Urinary bladder (tissue), 4 donors: ENCODE results near the gene TRABD2A. TPM values are rescaled to one million over a fixed set of nuclear protein-coding genes. Genes with fewer than 3 reads are reported as not detected.

ENCODE experiments used
- DNase-seq: peaks from one replicate; pipeline ENCODE4 v3.0.0-alpha.2; 2015; ENCODE audit errors: extremely low spot score
- H3K27ac ChIP-seq: one replicate; pipeline ENCODE4 v1.5.1; 2013; ENCODE audit warnings: low read depth, mild to moderate bottlenecking, moderate library complexity
- H3K36me3 ChIP-seq: one replicate; pipeline ENCODE4 v1.6.1; 2013; ENCODE audit warnings: mild to moderate bottlenecking, moderate library complexity; ENCODE audit not compliant: insufficient read depth
- H3K4me1 ChIP-seq: one replicate; pipeline ENCODE4 v1.6.1; 2013; ENCODE audit warnings: mild to moderate bottlenecking, moderate library complexity; ENCODE audit not compliant: insufficient read depth
- H3K4me3 ChIP-seq: one replicate; pipeline ENCODE4 v1.5.1; 2013; ENCODE audit warnings: low read depth, low read length
- WGBS: extraction: QIAGEN DNeasy Blood & Tissue Kit; methylation state at CpG from one replicate; pipeline ENCODE4 v1.1.7; 2013; 5-methylcytosine and 5-hydroxymethylcytosine counted together
- polyA plus RNA-seq: library from polyadenylated mRNA; stranded (reverse); fragments of 200-250 nt; gene quantifications from one replicate; pipeline ENCODE4 v1.2.3, GENCODE V29; 2013
- total RNA-seq: library from RNA; depleted of rRNA; stranded (reverse); fragments of >200 nt; gene quantifications from one replicate; pipeline ENCODE4 v1.2.3, GENCODE V29; 2014
- donor health status: healthy with polysubstance abuse.
- donor health status: healthy.

Gene TRABD2A
- total and polyA plus RNA-seq, 2 donors = 0.61 to 1.3 TPM

GRCh38 chr2:84862006-84862405 lies 18.9 kb downstream of the TRABD2A start:
- Histone ChIP-seq H3K4me1 (no peaks in the 10 kb centered on the region), H3K27ac (no peak overlapping the region), H3K36me3 (no peaks in the 10 kb centered on the region), H3K4me3 (no peak overlapping the region)
- no peak for DNase-seq
- WGBS = 79% methylated on average over 6 of the region's 6 CpGs

- 53% methylated on average over 6 of the region's 6 CpGs for WGBS
- Histone ChIP-seq H3K36me3 (no peaks in the 10 kb centered on the region), H3K4me1 (no peaks in the 10 kb centered on the region), H3K27ac (no peak overlapping the region), H3K4me3 (no peak overlapping the region)
- no peak for DNase-seq
These were observed 19.3 kb downstream of the TRABD2A start for GRCh38 chr2:84861539-84861938.

- Histone ChIP-seq H3K27ac (no peak overlapping the region), H3K36me3 (no peaks in the 10 kb centered on the region), H3K4me1 (no peaks in the 10 kb centered on the region), H3K4me3 (no peak overlapping the region)
- WGBS = 72% methylated on average over 3 of the region's 3 CpGs
- no peak for DNase-seq
These were observed 21.9 kb downstream of the TRABD2A start for GRCh38 chr2:84858937-84859336.

- no peaks in the 10 kb centered on the region for H3K36me3 ChIP-seq
- DNase-seq = no peak
- 64% methylated on average over 3 of the region's 3 CpGs for WGBS
- no peaks in the 10 kb centered on the region for H3K4me1 ChIP-seq
- no peak overlapping the region for H3K4me3 ChIP-seq
- no peak overlapping the region for H3K27ac ChIP-seq
These were observed 22.8 kb downstream of the TRABD2A start for GRCh38 chr2:84858123-84858522.

- DNase-seq = no peak
- no peak overlapping the region for H3K27ac ChIP-seq
- 91% methylated on average over 5 of the region's 5 CpGs for WGBS
These were observed 23.3 kb downstream of the TRABD2A start for GRCh38 chr2:84857566-84857965.

GRCh38 chr2:84856787-84857186 lies 24.1 kb downstream of the TRABD2A start:
- Histone ChIP-seq H3K4me1 (no peaks in the 10 kb centered on the region), H3K4me3 (no peak overlapping the region), H3K36me3 (no peaks in the 10 kb centered on the region), H3K27ac (no peak overlapping the region)
- WGBS = 81% methylated on average over 6 of the region's 6 CpGs
- DNase-seq = no peak

More at GRCh38 chr2:84857566-84857965, 23.3 kb downstream of the TRABD2A start:
- H3K36me3 ChIP-seq = no peaks in the 10 kb centered on the region
- H3K4me3 ChIP-seq = no peak overlapping the region
- H3K4me1 ChIP-seq = no peaks in the 10 kb centered on the region

GRCh38 chr2:84855731-84856130 lies 25.2 kb downstream of the TRABD2A start:
- no peak overlapping the region for H3K4me3 ChIP-seq
- no peaks in the 10 kb centered on the region for H3K4me1 ChIP-seq
- no peaks in the 10 kb centered on the region for H3K36me3 ChIP-seq
- WGBS = 35% methylated on average over 11 of the region's 11 CpGs
- DNase-seq = no peak
- H3K27ac ChIP-seq = no peak overlapping the region

GRCh38 chr2:84854850-84855249 lies 26.0 kb downstream of the TRABD2A start:
- 62% methylated on average over 4 of the region's 4 CpGs for WGBS
- Histone ChIP-seq H3K36me3 (no peaks in the 10 kb centered on the region), H3K4me3 (no peak overlapping the region), H3K27ac (no peak overlapping the region), H3K4me1 (no peaks in the 10 kb centered on the region)
- no peak for DNase-seq

GRCh38 chr2:84851876-84852275 lies 29.0 kb downstream of the TRABD2A start:
- H3K4me3 ChIP-seq = no peak overlapping the region
- H3K27ac ChIP-seq = no peak overlapping the region
- no peaks in the 10 kb centered on the region for H3K36me3 ChIP-seq
- H3K4me1 ChIP-seq = no peaks in the 10 kb centered on the region
- 82% methylated on average over 3 of the region's 3 CpGs for WGBS
- no peak for DNase-seq

- Histone ChIP-seq H3K4me3 (no peak overlapping the region), H3K36me3 (no peaks in the 10 kb centered on the region), H3K4me1 (no peaks in the 10 kb centered on the region), H3K27ac (no peak overlapping the region)
- 90% methylated on average over 4 of the region's 4 CpGs for WGBS
- no peak for DNase-seq
These were observed 30.4 kb downstream of the TRABD2A start for GRCh38 chr2:84850471-84850870.

GRCh38 chr2:84849271-84849952 lies 31.5 kb downstream of the TRABD2A start:
- DNase-seq = no peak
- 74% methylated on average over 8 of the region's 8 CpGs for WGBS
- no peaks in the 10 kb centered on the region for H3K36me3 ChIP-seq
- H3K4me1 ChIP-seq = no peaks in the 10 kb centered on the region
- no peak overlapping the region for H3K27ac ChIP-seq
- no peak overlapping the region for H3K4me3 ChIP-seq

GRCh38 chr2:84847326-84848050 lies 33.4 kb downstream of the TRABD2A start:
- no peaks in the 10 kb centered on the region for H3K36me3 ChIP-seq
- H3K27ac ChIP-seq = no peak overlapping the region
- WGBS = 75% methylated on average over 5 of the region's 5 CpGs
- DNase-seq = no peak
- H3K4me3 ChIP-seq = no peak overlapping the region
- H3K4me1 ChIP-seq = no peaks in the 10 kb centered on the region

- DNase-seq = no peak
- 75% methylated on average over 2 of the region's 2 CpGs for WGBS
- Histone ChIP-seq H3K4me3 (no peak overlapping the region), H3K4me1 (no peaks in the 10 kb centered on the region), H3K27ac (peak overlapping the region; percentile 14), H3K36me3 (no peaks in the 10 kb centered on the region)
These were observed 34.1 kb downstream of the TRABD2A start for GRCh38 chr2:84846741-84847142.

- no peak for DNase-seq
- no peaks in the 10 kb centered on the region for H3K36me3 ChIP-seq
- WGBS = 44% methylated on average over 5 of the region's 5 CpGs
- no peak overlapping the region for H3K4me3 ChIP-seq
- no peaks in the 10 kb centered on the region for H3K4me1 ChIP-seq
- H3K27ac ChIP-seq = no peak overlapping the region
These were observed 34.7 kb downstream of the TRABD2A start for GRCh38 chr2:84846041-84846663.
